Right lobe of liver (tissue), 6 donors: ENCODE data around the gene RGS6. TPM values are rescaled to one million over a fixed set of nuclear protein-coding genes. Genes with fewer than 3 reads are reported as not detected.
A peak's percentile ranks its signal among the peaks of the same experiment; 100 is the strongest.

ENCODE experiments used
- ATAC-seq, 4 donors: fragments of 200-7000 bp; cut with Tn5 transposase; one replicate each; pipeline ENCODE4 v1.9.1; 2020; ENCODE audit warnings: mild to moderate bottlenecking in 4 of 4, moderate library complexity in 4 of 4
- DNase-seq, 3 donors: peaks; one replicate each; pipeline ENCODE4 v3.0.0-alpha.2; 2020
- H3K27ac ChIP-seq, 3 donors: fragments of 200-600 bp; one replicate each; pipeline ENCODE4 v1.8.0; 2022
- H3K27me3 ChIP-seq, 2 donors: fragments of 200-600 bp; one replicate each; pipeline ENCODE4 v1.8.0; 2022
- H3K36me3 ChIP-seq, 4 donors: fragments of 200-600 bp; sonication (generic) in 1 of 4; one replicate each; pipeline versions ENCODE4 v1.5.1 to v1.8.0; 2017 to 2022; ENCODE audit warnings: control low read depth in 1 of 4
- H3K4me1 ChIP-seq, 4 donors: fragments of 200-600 bp; sonication (generic) in 1 of 4; one replicate each; pipeline versions ENCODE4 v1.5.1 to v1.8.0; 2017 to 2022; ENCODE audit warnings: control low read depth in 1 of 4
- H3K4me3 ChIP-seq, 3 donors: fragments of 200-600 bp; one replicate each; pipeline ENCODE4 v1.8.0; 2022
- H3K9me3 ChIP-seq, 4 donors: fragments of 200-600 bp; sonication (generic) in 1 of 4; one replicate each; pipeline versions ENCODE4 v1.5.1 to v1.8.0; 2017 to 2022; ENCODE audit warnings: control low read depth in 1 of 4
- POLR2A ChIP-seq: fragments of 450-650 bp; IDR thresholded peaks from one replicate; pipeline ENCODE4 v1.6.1; 2017; ENCODE audit warnings: antibody characterized with exemption, mild to moderate bottlenecking
- WGBS: methylation state at CpG from one replicate; pipeline ENCODE4 v1.1.6; 2018; ENCODE audit warnings: low coverage, low lambda C conversion rate; ENCODE audit not compliant: insufficient coverage; ENCODE audit errors: missing lambda C conversion rate; 5-methylcytosine and 5-hydroxymethylcytosine counted together
- intact Hi-C, 2 donors: fragments of 100-400 bp; cut with DNase I; formaldehyde crosslinking; loops; one replicate each; pipeline versions ENCODE4 v1.11.2 to v1.14.1; 2022
- total RNA-seq, 6 experiments: library from RNA; depleted of rRNA in 2 of 6; stranded (reverse); fragments of >200 nt in 2 of 6; fragmentation: NEBNext Ultra II Directional in 3 of 6; extraction: Animal tissue kit (Norgen Biotek cat#: 25700) in 3 of 6; gene quantifications; one replicate each; pipeline versions ENCODE4 v1.1.0 to v1.2.4, GENCODE V29; 2016 to 2023
- TF ChIP-seq, protein P1 (sequence below), 4 donors: fragments of 200-600 bp in 3 of 4; fragments of 450-650 bp in 1 of 4; IDR thresholded peaks; one replicate each; pipeline versions ENCODE4 v1.5.1 to v1.8.0; 2016 to 2022; ENCODE audit warnings: antibody characterized with exemption in 4 of 4, mild to moderate bottlenecking in 2 of 4
- donor health status: DM: no; HTN: yes; CAD: no.
- donor health status: DM: no; HTN: no; CAD: no.
- donor health status: DM: no; HTN: no; CAD: no.
- donor health status: DM: no; HTN: yes; CAD: no.
- donor health status: DM: no; HTN: yes; CAD: no.

RGS6 gene
- total RNA-seq, 6 experiments from 2014 or later: 0.07 TPM; not detected in 5

DNA sequence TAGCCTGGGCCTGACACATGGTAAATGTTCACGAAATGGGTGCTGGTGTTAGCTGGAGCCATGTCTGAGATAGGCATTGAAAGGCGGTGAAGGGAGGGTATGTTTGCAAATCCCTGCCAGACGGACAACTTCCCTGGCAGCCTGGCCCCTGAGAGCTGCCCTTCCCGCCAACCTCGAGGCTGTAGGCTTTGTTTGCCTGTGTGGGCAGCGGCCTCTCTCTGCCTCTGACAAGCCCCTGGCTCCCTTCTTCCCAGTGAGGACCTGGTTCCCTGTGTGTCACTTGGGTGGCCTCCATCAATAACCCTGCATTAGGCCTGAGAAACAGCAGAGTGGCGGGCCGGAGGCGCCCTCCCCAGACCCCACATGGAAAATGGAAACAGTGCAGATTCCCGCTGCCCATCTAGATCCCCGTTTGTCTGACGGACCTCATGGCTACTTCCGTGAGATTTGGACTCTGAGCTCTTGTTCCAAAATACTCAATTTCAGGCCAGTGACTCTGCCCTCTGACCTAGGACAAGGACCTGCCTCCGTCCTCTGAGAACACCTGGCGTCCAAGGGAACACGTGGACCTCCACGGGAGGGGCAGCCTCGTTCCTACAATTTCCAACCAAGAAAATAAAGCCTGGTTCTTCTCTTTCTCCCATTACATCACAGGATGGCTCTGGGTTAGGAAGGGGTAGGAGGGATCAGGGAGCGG lies 636.2 kb downstream of the RGS6 start:
- 47% methylated on average over 15 of the region's 19 CpGs for WGBS
- TF ChIP-seq POLR2A: no peak
- TF ChIP-seq, protein P1, sequence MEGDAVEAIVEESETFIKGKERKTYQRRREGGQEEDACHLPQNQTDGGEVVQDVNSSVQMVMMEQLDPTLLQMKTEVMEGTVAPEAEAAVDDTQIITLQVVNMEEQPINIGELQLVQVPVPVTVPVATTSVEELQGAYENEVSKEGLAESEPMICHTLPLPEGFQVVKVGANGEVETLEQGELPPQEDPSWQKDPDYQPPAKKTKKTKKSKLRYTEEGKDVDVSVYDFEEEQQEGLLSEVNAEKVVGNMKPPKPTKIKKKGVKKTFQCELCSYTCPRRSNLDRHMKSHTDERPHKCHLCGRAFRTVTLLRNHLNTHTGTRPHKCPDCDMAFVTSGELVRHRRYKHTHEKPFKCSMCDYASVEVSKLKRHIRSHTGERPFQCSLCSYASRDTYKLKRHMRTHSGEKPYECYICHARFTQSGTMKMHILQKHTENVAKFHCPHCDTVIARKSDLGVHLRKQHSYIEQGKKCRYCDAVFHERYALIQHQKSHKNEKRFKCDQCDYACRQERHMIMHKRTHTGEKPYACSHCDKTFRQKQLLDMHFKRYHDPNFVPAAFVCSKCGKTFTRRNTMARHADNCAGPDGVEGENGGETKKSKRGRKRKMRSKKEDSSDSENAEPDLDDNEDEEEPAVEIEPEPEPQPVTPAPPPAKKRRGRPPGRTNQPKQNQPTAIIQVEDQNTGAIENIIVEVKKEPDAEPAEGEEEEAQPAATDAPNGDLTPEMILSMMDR (IDR thresholded peaks at IDR 0.05): no peak
- ATAC-seq (peak; percentile 80 to 89 (median 84)), DNase-seq (peak; percentile 60 to 84 (median 78))
- H3K27ac ChIP-seq: peak overlapping the region in 2 of 3 donors; percentile 26 to 38
- no peaks in the 10 kb centered on the region for H3K9me3 ChIP-seq
- H3K36me3 ChIP-seq: no peaks in the 10 kb centered on the region
- H3K27me3 ChIP-seq: no peaks in the 10 kb centered on the region
- H3K4me1 ChIP-seq: peaks cover 0 to 15% (median 4%) of the 10 kb centered on the region in 4 donors
- intact Hi-C loops: no loop called here
- H3K4me3 ChIP-seq: no peak overlapping the region

DNA sequence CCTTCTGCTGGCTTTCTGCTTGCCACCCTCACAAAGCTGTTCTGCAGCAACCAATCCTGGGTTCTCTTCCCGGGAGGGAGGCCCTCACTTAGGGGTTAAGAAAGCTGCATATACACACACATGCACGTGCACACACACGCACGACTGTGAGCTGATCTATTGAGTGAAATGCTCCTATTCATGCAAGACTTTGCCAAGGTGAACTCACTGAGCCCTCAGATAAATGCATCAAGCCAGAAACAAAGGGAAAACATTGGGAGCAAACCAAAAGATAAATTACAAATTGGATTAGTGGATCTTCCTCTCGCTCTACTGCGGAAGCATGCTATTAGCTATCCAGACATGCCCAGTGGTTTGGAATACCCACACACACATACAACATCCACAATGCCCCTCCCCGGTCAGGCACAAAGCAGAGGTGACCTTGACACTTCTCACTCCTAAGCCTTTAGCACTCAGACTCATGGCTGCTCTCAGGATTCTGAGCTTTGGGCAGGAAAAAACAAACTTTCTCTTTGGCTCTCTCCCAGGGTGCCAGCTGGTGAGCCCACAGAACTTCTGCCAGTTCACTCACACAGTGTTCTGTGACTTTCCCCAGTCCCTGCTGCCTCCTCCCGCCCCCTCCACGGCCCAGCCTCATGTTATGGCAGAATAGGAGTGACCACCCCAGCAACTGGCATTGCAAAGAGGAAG lies 641.6 kb downstream of the RGS6 start:
- WGBS: 39% methylated on average over 9 of the region's 9 CpGs
- no peaks in the 10 kb centered on the region for H3K27me3 ChIP-seq
- no peak overlapping the region for H3K4me3 ChIP-seq
- intact Hi-C loops: no loop called here
- ATAC-seq (peak; percentile 77 to 84 (median 80)), DNase-seq (peak in 1 of 3 donors; percentile 71)
- no peaks in the 10 kb centered on the region for H3K36me3 ChIP-seq
- peak overlapping the region in 1 of 3 donors; percentile 37 for H3K27ac ChIP-seq
- no peaks in the 10 kb centered on the region for H3K9me3 ChIP-seq
- peaks cover 0 to 11% (median 3%) of the 10 kb centered on the region in 4 donors for H3K4me1 ChIP-seq
- TF ChIP-seq POLR2A: no peak
- TF ChIP-seq, protein P1 (IDR thresholded peaks at IDR 0.05): no peak

DNA sequence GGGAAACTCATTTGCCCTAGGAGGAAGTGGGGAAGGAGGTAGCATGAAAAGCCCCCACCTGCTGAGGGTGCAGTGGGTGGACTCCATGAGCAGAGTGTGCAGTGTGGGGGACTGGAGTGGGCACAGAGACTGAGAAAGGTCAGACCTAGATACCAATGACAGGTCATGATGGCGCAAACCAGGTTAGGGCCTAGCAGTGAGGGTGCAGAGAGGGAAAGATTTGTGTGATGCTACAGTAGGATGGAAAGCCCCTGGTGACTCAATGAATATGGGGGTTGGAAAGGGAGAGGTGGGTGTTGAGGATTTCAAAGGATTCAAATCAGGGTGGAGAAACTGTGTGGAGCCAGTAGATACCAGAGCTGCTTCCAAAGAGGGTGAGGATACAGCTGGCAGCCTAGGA lies 642.5 kb downstream of the RGS6 start:
- Histone ChIP-seq H3K9me3 (no peaks in the 10 kb centered on the region), H3K27me3 (no peaks in the 10 kb centered on the region), H3K4me1 (peaks cover 0 to 11% (median 3%) of the 10 kb centered on the region in 4 donors), H3K4me3 (no peak overlapping the region), H3K27ac (no peak overlapping the region), H3K36me3 (no peaks in the 10 kb centered on the region)
- no CpG with 5 or more reads among the region's 1 CpG for WGBS
- intact Hi-C loops: no loop called here
- no peak for TF ChIP-seq POLR2A
- TF ChIP-seq, protein P1 (IDR thresholded peaks at IDR 0.05): no peak
- ATAC-seq (no peak), DNase-seq (no peak)

DNA sequence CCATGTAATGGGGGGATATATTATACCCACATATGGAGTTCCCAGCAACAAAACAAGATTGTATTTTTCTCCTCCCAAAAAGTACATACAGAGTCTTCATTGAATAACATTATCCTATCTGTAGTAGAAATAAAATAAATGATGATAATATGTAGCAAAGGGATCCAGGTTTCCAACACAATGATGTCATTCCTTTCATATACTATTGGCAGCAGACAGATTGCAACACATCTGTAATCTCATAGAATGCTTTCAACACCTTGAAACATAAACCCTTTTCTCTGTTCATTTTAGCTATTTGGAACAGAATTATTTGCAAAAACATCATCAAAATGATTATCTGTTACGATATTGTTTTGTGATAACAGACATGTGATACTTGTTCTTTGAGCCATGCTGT lies 644.0 kb downstream of the RGS6 start:
- 100% methylated on average over 1 of the region's 1 CpG for WGBS

More for the DNA sequence above, 644.0 kb downstream of the RGS6 start:
- Histone ChIP-seq H3K4me1 (peaks cover 0 to 11% (median 0%) of the 10 kb centered on the region in 4 donors), H3K27me3 (no peaks in the 10 kb centered on the region), H3K36me3 (no peaks in the 10 kb centered on the region), H3K9me3 (no peaks in the 10 kb centered on the region), H3K4me3 (no peak overlapping the region), H3K27ac (no peak overlapping the region)
- ATAC-seq (no peak), DNase-seq (no peak)
- TF ChIP-seq, protein P1 (IDR thresholded peaks at IDR 0.05): no peak
- no peak for TF ChIP-seq POLR2A
- intact Hi-C loops: no loop called here
